BLaER1 treated with 17β-estradiol and CSF1 and Interleukin-3, amounts not matched to agents 10 nM and 100 nM (cell line): ENCODE results near the gene ELMOD1.
"Not testable (repeated sequence)": the region's sequence is repeated elsewhere in the genome, so short reads cannot be mapped to it uniquely, and the experiment has no call there.

ENCODE experiments used
- H3K27ac ChIP-seq, 11 experiments: shearing (Covaris generic); formaldehyde crosslinking; 2 replicates each; pipeline ENCODE4 v1.8.1; 2022
- H3K27me3 ChIP-seq, 11 experiments: shearing (Covaris generic); formaldehyde crosslinking; 2 replicates each; pipeline ENCODE4 v1.8.1; 2022
- H3K36me3 ChIP-seq, 11 experiments: shearing (Covaris generic); formaldehyde crosslinking; 2 replicates each; pipeline ENCODE4 v1.8.1; 2022
- H3K4me1 ChIP-seq, 10 experiments: shearing (Covaris generic); formaldehyde crosslinking; 2 replicates each; pipeline ENCODE4 v1.8.1; 2022
- H3K4me2 ChIP-seq, 11 experiments: shearing (Covaris generic); formaldehyde crosslinking; 2 replicates each; pipeline ENCODE4 v1.8.1; 2022
- H3K4me3 ChIP-seq, 10 experiments: shearing (Covaris generic); formaldehyde crosslinking; 2 replicates each; pipeline ENCODE4 v1.8.1; 2022
- H3K9ac ChIP-seq, 11 experiments: shearing (Covaris generic); formaldehyde crosslinking; 2 replicates each; pipeline ENCODE4 v1.8.1; 2022
- H3K9me3 ChIP-seq, 11 experiments: shearing (Covaris generic); formaldehyde crosslinking; replicated peaks in 1 of 11; 2 replicates each; pipeline ENCODE4 v1.8.1; 2022
- H4K20me1 ChIP-seq, 11 experiments: shearing (Covaris generic); formaldehyde crosslinking; 2 replicates each; pipeline ENCODE4 v1.8.1; 2022
- Cebpa-rat ChIP-seq, 11 experiments: shearing (Covaris generic); IDR thresholded peaks; 2 replicates each; pipeline ENCODE4 v1.8.1; 2022

Gene ELMOD1

DNA sequence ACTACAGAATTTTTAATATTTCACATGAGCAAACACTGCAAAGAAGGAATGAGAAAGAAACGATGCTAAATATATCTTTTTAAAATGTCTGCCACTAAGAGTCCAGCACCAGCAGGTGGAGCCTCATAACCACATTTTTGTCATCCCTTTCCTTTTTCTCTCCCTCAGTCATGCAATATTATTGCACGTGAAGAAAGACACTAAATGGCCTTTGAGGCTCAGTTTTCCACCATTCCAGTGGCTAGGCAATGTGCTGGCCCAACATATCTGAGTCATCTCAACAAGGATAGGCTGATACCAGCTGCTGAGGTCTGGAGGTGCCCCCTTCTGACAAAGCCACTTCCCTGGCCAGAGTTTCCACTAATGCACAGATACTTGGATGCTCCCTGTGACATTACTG lies 27.2 kb upstream of the ELMOD1 start:
- H3K4me1 ChIP-seq, result peaks cover 49 to 63% (median 54%) of the 10 kb centered on the region in 10 experiments
- peak overlapping the region in 7 of 11 experiments; percentile 43 to 93 (median 91); a peak in 11 of 22 replicates for H3K27ac ChIP-seq
- no peak overlapping the region; a peak in 1 of 20 replicates for H3K4me3 ChIP-seq
- no peaks in the 10 kb centered on the region for H3K9me3 ChIP-seq
- H4K20me1 ChIP-seq, result no peaks in the 10 kb centered on the region; a peak in 1 of 22 replicates
- H3K9ac ChIP-seq, result peak overlapping the region in 5 of 11 experiments; percentile 4 to 85 (median 36); a peak in 3 of 22 replicates
- peaks cover 8 to 22% (median 15%) of the 10 kb centered on the region in 11 experiments for H3K36me3 ChIP-seq
- no peaks in the 10 kb centered on the region for H3K27me3 ChIP-seq
- TF ChIP-seq Cebpa-rat (IDR thresholded peaks at IDR 0.05), result peak in 1 of 11 experiments; percentile 41; a peak in 2 of 22 replicates
- peak overlapping the region; percentile 73 to 96 (median 83); a peak in 21 of 22 replicates for H3K4me2 ChIP-seq

DNA sequence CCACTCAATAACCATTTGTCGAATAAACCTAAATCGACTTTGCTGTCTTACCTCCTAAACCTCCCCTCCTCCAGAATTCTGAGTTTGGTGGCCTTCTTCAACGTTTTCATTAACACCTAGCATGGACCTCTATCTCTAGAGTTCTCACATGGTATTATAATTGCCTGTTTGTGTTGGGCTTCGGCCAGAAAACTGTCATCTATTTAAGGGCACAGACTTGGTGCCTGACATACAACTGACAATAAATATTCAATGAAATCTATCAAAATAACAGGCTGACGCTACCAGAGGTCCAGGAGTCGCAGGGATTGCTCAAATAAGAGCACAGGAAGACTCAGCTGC lies 26.1 kb upstream of the ELMOD1 start:
- H3K27ac ChIP-seq, result peak overlapping the region; percentile 73 to 93 (median 90); a peak in 21 of 22 replicates
- H4K20me1 ChIP-seq, result no peaks in the 10 kb centered on the region; a peak in 1 of 22 replicates

DNA sequence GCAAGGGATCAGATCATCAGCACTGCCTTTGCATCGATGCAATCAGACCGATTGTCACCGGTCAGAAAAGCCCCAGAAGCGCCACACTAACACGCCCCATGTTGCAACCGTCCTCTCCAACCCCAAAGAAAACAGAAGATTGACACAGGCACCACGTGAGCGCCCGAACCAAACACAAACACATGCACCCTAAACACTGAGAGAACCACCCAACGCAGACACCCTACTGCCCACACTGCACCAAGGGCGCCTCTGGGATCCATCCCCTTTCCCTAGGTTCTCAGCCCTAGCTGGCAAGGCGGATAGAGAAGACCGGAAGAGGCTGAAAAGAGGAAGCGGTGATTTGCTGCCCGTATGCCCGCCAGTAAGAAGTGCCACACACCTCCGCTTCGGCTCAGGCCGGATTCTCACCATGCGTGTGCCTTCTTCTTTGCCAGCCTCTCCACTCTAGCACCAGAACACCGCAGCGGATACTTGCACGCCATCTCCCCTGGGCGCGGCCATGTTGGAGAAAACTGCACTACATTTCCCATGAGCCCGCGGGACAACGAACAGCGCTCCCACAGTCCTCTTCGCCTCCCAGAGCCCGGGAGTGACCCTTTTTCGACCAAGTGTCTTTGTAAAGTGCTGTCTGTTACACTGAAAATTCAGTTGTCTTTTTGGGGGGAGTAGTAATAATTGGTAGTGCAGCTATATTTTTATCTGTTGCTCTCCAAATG lies 25.6 kb upstream of the ELMOD1 start, which contains the start of gene ALKBH8:
ALKBH8 (minus strand) TSS at position 517 of the 719 bp plus-strand sequence. CDS start 4,842 bp downstream, outside the sequence.
- peak within 1 kb of the TSS; percentile 73 to 93 (median 90) for H3K27ac ChIP-seq
- no peaks in the 10 kb centered on the region; a peak in 1 of 22 replicates for H4K20me1 ChIP-seq
- H3K9ac ChIP-seq, result peak within 1 kb of the TSS; percentile 76 to 91 (median 86)
- peak within 1 kb of the TSS; percentile 73 to 96 (median 83) for H3K4me2 ChIP-seq
- H3K4me1 ChIP-seq, result peaks cover 49 to 63% (median 54%) of the 10 kb centered on the region in 10 experiments
- H3K4me3 ChIP-seq, result peak within 1 kb of the TSS; percentile 62 to 80 (median 74)
- H3K9me3 ChIP-seq, result no peaks in the 10 kb centered on the region
- peak in 9 of 11 experiments; percentile 13 to 73 (median 44); a peak in 9 of 22 replicates for TF ChIP-seq Cebpa-rat (IDR thresholded peaks at IDR 0.05)
- H3K36me3 ChIP-seq, result peaks cover 0 to 6% (median 0%) of the 10 kb centered on the region in 11 experiments; a peak in 3 of 22 replicates
- no peaks in the 10 kb centered on the region for H3K27me3 ChIP-seq

More for the DNA sequence above, 26.1 kb upstream of the ELMOD1 start:
- Histone ChIP-seq H3K27me3 (no peaks in the 10 kb centered on the region), H3K4me1 (peaks cover 49 to 63% (median 54%) of the 10 kb centered on the region in 10 experiments), H3K9ac (peak overlapping the region; percentile 76 to 91 (median 86)), H3K4me3 (peak overlapping the region; percentile 62 to 80 (median 74)), H3K9me3 (no peaks in the 10 kb centered on the region), H3K36me3 (peaks cover 0 to 11% (median 3%) of the 10 kb centered on the region in 11 experiments; a peak in 11 of 22 replicates), H3K4me2 (peak overlapping the region; percentile 73 to 96 (median 83))
- no peak for TF ChIP-seq Cebpa-rat (IDR thresholded peaks at IDR 0.05)

DNA sequence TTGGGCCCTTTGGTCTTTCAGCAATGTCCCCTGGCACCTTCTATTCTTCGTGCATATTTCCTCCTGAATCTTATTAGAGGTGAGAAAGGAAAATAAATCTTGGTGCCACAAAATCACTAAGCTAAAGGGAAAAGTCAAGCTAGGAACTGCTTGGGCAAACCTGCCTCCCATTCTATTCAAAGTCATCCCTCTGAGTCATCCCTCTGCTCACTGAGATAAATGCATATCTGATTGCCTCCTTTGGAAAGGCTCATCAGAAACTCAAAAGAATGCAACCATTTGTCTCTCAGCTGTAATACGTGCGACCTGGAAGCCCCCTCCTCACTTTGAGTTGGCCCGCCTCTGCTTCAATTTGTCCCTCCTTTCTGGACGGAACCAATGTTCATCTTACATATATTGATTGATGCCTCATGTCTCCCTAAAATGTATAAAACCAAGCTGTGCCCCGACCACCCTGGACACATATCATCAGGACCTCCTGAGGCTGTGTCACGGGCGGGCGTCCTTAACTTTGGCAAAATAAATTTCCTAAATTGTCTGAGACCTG lies 24.9 kb upstream of the ELMOD1 start:
- not testable (repeated sequence) for H3K9me3 ChIP-seq, H3K27me3 ChIP-seq, H4K20me1 ChIP-seq, H3K36me3 ChIP-seq
- Histone ChIP-seq H3K4me1 (peaks cover 49 to 63% (median 54%) of the 10 kb centered on the region in 10 experiments), H3K9ac (peak overlapping the region; percentile 76 to 91 (median 86)), H3K4me2 (peak overlapping the region; percentile 73 to 96 (median 83)), H3K4me3 (peak overlapping the region; percentile 62 to 80 (median 74)), H3K27ac (peak overlapping the region; percentile 73 to 93 (median 90))

DNA sequence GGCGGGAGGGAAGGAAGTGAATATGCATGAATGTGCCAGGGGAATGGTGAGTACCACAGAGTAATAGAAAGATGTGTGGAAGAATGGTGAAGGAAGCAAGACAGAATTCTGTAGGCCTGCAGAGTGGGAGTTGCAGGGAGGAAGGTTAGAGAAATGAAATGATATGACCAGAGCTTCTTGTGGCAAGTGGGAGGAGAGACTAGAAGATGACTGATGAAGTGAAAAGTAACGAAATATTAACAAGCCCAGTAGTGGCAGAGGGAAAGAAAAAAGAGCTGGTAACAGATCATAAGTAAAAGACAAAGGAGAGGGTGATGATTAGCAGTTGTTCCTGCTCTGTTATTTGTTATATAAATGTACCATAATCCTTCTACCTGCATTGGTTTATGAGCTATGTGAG lies 24.4 kb upstream of the ELMOD1 start:
- H3K9ac ChIP-seq, result no peak overlapping the region
- no peak for TF ChIP-seq Cebpa-rat (IDR thresholded peaks at IDR 0.05)
- no peak overlapping the region; a peak in 1 of 22 replicates for H3K27ac ChIP-seq
- peak overlapping the region in 2 of 10 experiments; percentile 72 to 74; a peak in 3 of 20 replicates for H3K4me3 ChIP-seq
- H3K4me1 ChIP-seq, result peaks cover 49 to 63% (median 54%) of the 10 kb centered on the region in 10 experiments
- no peaks in the 10 kb centered on the region for H4K20me1 ChIP-seq
- no peaks in the 10 kb centered on the region for H3K9me3 ChIP-seq
- H3K4me2 ChIP-seq, result peak overlapping the region in 10 of 11 experiments; percentile 73 to 96 (median 82); a peak in 20 of 22 replicates
- H3K36me3 ChIP-seq, result peaks cover 0 to 6% (median 0%) of the 10 kb centered on the region in 11 experiments; a peak in 1 of 22 replicates
- H3K27me3 ChIP-seq, result no peaks in the 10 kb centered on the region

DNA sequence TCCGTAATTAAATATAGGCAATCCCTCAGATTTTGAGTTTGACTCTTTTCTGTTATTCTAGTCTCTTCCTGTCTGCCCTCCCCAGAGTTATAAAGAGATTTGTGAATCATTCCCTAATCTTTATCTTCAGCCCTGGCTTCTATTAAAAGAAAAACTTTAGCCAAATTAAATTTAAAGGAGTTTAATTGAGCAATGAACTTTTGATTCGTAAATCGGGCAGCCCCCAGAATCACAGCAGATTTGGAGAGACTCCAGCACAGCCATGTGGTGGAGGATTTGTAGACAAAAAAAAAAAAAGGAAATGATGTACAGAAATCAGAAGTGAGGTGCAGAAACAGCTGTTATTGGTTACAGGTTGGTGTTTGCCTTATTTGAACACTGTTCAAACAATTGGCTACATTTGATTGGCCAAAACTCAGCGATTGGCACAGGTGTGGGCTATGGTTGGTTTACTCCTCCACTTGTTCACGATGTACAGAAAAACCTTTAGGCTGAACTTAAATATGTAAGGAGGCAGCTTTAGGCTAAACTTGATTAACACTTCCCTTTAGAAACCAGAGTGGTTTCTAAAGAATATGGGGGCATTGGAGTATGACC lies 23.1 kb upstream of the ELMOD1 start:
- Histone ChIP-seq H3K27ac (peak overlapping the region in 4 of 11 experiments; percentile 4 to 22 (median 10); a peak in 4 of 22 replicates), H4K20me1 (no peaks in the 10 kb centered on the region), H3K4me3 (no peak overlapping the region), H3K36me3 (no peaks in the 10 kb centered on the region), H3K4me1 (peaks cover 47 to 52% (median 49%) of the 10 kb centered on the region in 10 experiments), H3K9me3 (no peaks in the 10 kb centered on the region), H3K4me2 (peak overlapping the region; percentile 38 to 88 (median 59)), H3K27me3 (no peaks in the 10 kb centered on the region), H3K9ac (peak overlapping the region in 1 of 11 experiments; percentile 59; a peak in 1 of 22 replicates)
- TF ChIP-seq Cebpa-rat (IDR thresholded peaks at IDR 0.05), result no peak

DNA sequence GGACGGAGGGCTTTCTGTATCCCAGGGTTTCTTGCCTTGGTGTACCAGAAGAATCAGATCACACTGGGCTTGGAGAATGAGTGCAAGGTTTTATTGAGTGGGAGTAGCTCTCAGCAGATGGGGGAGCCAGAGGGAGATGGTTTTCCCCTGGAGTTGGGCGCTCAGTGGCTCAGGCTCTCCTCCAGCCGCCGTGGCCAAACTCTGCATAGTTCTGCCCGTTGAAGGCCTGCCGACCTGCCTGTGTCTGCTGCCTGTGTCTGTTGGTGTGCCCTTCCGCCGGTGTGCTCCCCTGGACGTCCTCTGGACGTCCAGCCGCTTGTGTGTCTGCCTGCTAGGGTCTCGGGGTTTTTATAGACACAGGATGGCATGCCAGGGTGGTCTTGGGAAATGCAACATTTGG lies 20.9 kb upstream of the ELMOD1 start:
- no peaks in the 10 kb centered on the region for H4K20me1 ChIP-seq
- H3K36me3 ChIP-seq, result no peaks in the 10 kb centered on the region
- no peaks in the 10 kb centered on the region for H3K27me3 ChIP-seq
- no peak for TF ChIP-seq Cebpa-rat (IDR thresholded peaks at IDR 0.05)
- H3K9me3 ChIP-seq, result no peaks in the 10 kb centered on the region
- no peak overlapping the region for H3K9ac ChIP-seq
- H3K4me2 ChIP-seq, result no peak overlapping the region
- H3K4me1 ChIP-seq, result peaks cover 26 to 32% (median 28%) of the 10 kb centered on the region in 10 experiments
- H3K27ac ChIP-seq, result no peak overlapping the region
- no peak overlapping the region for H3K4me3 ChIP-seq

DNA sequence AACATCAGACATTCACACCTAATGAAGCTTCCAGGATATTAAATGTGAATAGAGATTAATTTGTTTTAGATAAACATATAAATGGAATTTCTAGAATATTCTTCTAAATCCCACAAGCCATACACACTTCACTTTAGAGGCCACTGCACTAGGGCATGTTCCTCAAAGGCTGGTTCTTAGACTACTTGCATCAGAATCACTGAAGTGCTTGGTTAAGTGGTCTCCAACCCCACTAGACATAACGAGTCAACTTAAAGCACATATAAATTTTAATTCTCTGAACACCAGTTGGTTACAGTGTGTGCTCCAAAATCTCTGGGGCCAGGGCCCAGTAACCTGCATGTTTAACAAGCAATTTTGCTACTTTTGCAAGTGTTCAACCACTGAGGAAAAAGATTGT lies 17.5 kb upstream of the ELMOD1 start:
- Histone ChIP-seq H3K9me3 (no peaks in the 10 kb centered on the region), H3K4me3 (no peak overlapping the region), H3K27me3 (no peaks in the 10 kb centered on the region), H3K9ac (no peak overlapping the region), H3K27ac (no peak overlapping the region), H3K36me3 (no peaks in the 10 kb centered on the region), H3K4me2 (no peak overlapping the region), H3K4me1 (peaks cover 0 to 4% (median 1%) of the 10 kb centered on the region in 10 experiments; a peak in 14 of 20 replicates), H4K20me1 (no peaks in the 10 kb centered on the region)
- TF ChIP-seq Cebpa-rat (IDR thresholded peaks at IDR 0.05), result no peak

DNA sequence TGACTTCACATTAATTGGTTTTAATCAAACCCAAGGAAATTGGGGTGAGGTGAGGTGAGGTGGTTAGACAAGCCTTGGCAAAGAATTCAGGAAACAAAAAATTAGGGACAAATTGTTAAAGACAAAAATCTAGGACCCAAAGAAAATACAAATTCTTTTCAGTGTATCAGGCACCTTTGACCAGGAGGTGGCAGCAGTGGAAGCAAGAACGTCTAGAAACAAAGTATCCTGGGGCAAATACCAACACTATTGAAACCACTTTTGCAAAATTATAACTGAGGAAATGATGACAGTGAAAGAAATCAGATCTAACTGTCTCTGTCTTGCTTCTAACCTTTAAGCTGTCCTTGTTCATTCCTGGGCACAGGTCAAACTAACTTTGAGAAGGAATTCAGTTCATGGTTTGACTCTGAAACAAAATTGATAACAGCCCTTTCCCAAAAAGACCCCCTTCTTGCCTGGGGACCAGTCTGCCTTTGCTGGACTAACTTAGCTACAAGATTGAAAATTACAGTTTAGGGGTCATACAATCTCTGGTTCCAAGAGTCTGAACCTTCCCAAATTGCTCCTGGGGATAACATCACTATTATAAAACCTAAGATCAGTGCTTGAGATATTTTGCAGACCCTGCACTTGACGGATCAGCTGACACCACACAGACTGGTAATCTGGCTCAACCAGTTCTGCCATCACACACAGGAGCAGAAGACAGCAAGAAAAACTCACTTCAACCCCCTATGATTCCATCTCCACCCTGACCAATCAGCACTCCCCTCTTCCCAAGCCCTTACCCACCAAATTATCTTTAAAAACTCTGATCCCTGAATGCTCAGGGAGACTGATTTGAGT lies 14.2 kb upstream of the ELMOD1 start:
- H4K20me1 ChIP-seq, H3K27ac ChIP-seq: not testable (repeated sequence)

More for the DNA sequence above, 14.2 kb upstream of the ELMOD1 start:
- H3K27me3 ChIP-seq, H3K4me3 ChIP-seq, H3K9ac ChIP-seq, H3K9me3 ChIP-seq, H3K36me3 ChIP-seq, H3K4me2 ChIP-seq, H3K4me1 ChIP-seq: not testable (repeated sequence)
